ENCODE data around the gene NGB. TPM values are rescaled to one million over a fixed set of nuclear protein-coding genes. Genes with fewer than 3 reads are reported as not detected.

NGB gene
- polyA plus RNA-seq, 3 donors = not detected

- no peak for DNase-seq
- WGBS (ENCODE audit: insufficient coverage) = 91% methylated on average over 11 of the region's 16 CpGs
- Mint-ChIP-seq H3K4me1 (peaks cover 2% of the 10 kb centered on the region), H3K9me3 (peaks cover 0 to 13% (median 5%) of the 10 kb centered on the region in 7 donors), H3K4me3 (no peak overlapping the region), H3K36me3 (no peaks in the 10 kb centered on the region), H3K27ac (no peak overlapping the region), H3K27me3 (ENCODE audit: low read depth in 3 of 3) (peaks cover 20 to 38% (median 25%) of the 10 kb centered on the region in 3 donors)
- peaks cover 0 to 11% of the 10 kb centered on the region in 2 donors for H3K9me3 ChIP-seq (replicated peaks in 1 of 2; ENCODE audit: control insufficient read depth in 1 of 2, insufficient read depth in 1 of 2, low read length in 2 of 2)
- no peak overlapping the region for H3K4me2 ChIP-seq (replicated peaks; ENCODE audit: extremely low read depth, low read length, poor library complexity, severe bottlenecking)
- H3K27ac ChIP-seq (ENCODE audit: low read depth in 1 of 2, low read length in 2 of 2) = no peak overlapping the region
- H3K4me3 ChIP-seq (replicated peaks in 1 of 3; ENCODE audit: low read depth in 2 of 3, low read length in 3 of 3) = no peak overlapping the region
- no peaks in the 10 kb centered on the region for H3K4me1 ChIP-seq (ENCODE audit: control insufficient read depth in 1 of 2, insufficient read depth in 2 of 2, low read length in 2 of 2)
- intact Hi-C loops (cut with micrococcal nuclease) = no loop called here
- no peak for TF ChIP-seq CTCF (IDR thresholded peaks at IDR 0.05)
- no peaks in the 10 kb centered on the region for H4K20me1 ChIP-seq (ENCODE audit: insufficient read depth, low read length)
- no peak overlapping the region for H2AFZ ChIP-seq (ENCODE audit: insufficient read depth, low read depth, low read length, poor library complexity, severe bottlenecking)
- H3K36me3 ChIP-seq (replicated peaks in 1 of 2; ENCODE audit: control insufficient read depth in 1 of 2, insufficient read depth in 2 of 2, low read length in 2 of 2) = no peaks in the 10 kb centered on the region
- no peak overlapping the region for H3K9ac ChIP-seq (ENCODE audit: insufficient read depth, low read length, poor library complexity, severe bottlenecking)
- peaks cover 4 to 14% of the 10 kb centered on the region in 2 donors for H3K27me3 ChIP-seq (ENCODE audit: control insufficient read depth in 2 of 2, insufficient read depth in 2 of 2, low read length in 2 of 2)
- no peaks in the 10 kb centered on the region for H3K79me2 ChIP-seq (ENCODE audit: insufficient read depth, low read length)
Measured at GRCh38 chr14:77264466-77265186, 6.4 kb downstream of the NGB start.

GRCh38 chr14:77260631-77261030 lies 10.4 kb downstream of the NGB start:
- H3K27me3 ChIP-seq (ENCODE audit: control insufficient read depth in 2 of 2, insufficient read depth in 2 of 2, low read length in 2 of 2) = no peaks in the 10 kb centered on the region
- intact Hi-C loops (cut with micrococcal nuclease) = no loop called here
- H3K27ac Mint-ChIP-seq = no peak overlapping the region

More at GRCh38 chr14:77260631-77261030, 10.4 kb downstream of the NGB start:
- no peak overlapping the region for H3K27ac ChIP-seq (ENCODE audit: low read depth in 1 of 2, low read length in 2 of 2)
- no peak for TF ChIP-seq CTCF (IDR thresholded peaks at IDR 0.05)
- H4K20me1 ChIP-seq (ENCODE audit: insufficient read depth, low read length) = no peaks in the 10 kb centered on the region
- 17% methylated on average over 10 of the region's 10 CpGs for WGBS (ENCODE audit: insufficient coverage)
- H2AFZ ChIP-seq (ENCODE audit: insufficient read depth, low read depth, low read length, poor library complexity, severe bottlenecking) = no peak overlapping the region
- H3K9me3 ChIP-seq (replicated peaks in 1 of 2; ENCODE audit: control insufficient read depth in 1 of 2, insufficient read depth in 1 of 2, low read length in 2 of 2) = no peaks in the 10 kb centered on the region
- H3K36me3 Mint-ChIP-seq = no peaks in the 10 kb centered on the region
- H3K9me3 Mint-ChIP-seq = no peaks in the 10 kb centered on the region
- H3K4me1 Mint-ChIP-seq = peaks cover 2% of the 10 kb centered on the region
- no peak overlapping the region for H3K9ac ChIP-seq (ENCODE audit: insufficient read depth, low read length, poor library complexity, severe bottlenecking)
- no peak overlapping the region for H3K4me3 Mint-ChIP-seq
- DNase-seq = peak in 1 of 3 donors; percentile 10
- no peak overlapping the region for H3K4me2 ChIP-seq (replicated peaks; ENCODE audit: extremely low read depth, low read length, poor library complexity, severe bottlenecking)
- no peaks in the 10 kb centered on the region for H3K4me1 ChIP-seq (ENCODE audit: control insufficient read depth in 1 of 2, insufficient read depth in 2 of 2, low read length in 2 of 2)
- no peaks in the 10 kb centered on the region for H3K36me3 ChIP-seq (replicated peaks in 1 of 2; ENCODE audit: control insufficient read depth in 1 of 2, insufficient read depth in 2 of 2, low read length in 2 of 2)
- peaks cover 2 to 23% (median 10%) of the 10 kb centered on the region in 3 donors for H3K27me3 Mint-ChIP-seq (ENCODE audit: low read depth in 3 of 3)
- no peak overlapping the region for H3K4me3 ChIP-seq (replicated peaks in 1 of 3; ENCODE audit: low read depth in 2 of 3, low read length in 3 of 3)
- H3K79me2 ChIP-seq (ENCODE audit: insufficient read depth, low read length) = no peaks in the 10 kb centered on the region
